Esophagus squamous epithelium (tissue), 5 donors: Measurements from ENCODE around the gene GSC2. TPM values are rescaled to one million over a fixed set of nuclear protein-coding genes. Genes with fewer than 3 reads are reported as not detected.

Source experiments
- DNase-seq: peaks from one replicate; lab custom pipeline; 2025; lab: John Stamatoyannopoulos, UW
- H3K27ac ChIP-seq, 4 donors: fragments of 200-600 bp; sonication (generic); one replicate each; pipeline ENCODE4 v1.5.1; 2016 to 2019; ENCODE audit warnings: mild to moderate bottlenecking in 1 of 4
- H3K27me3 ChIP-seq, 4 donors: fragments of 200-600 bp; sonication (generic); 1 replicate in 3 of 4; 2 replicates in 1 of 4; pipeline versions ENCODE4 v1.5.1 to v1.6.0; 2017 to 2021; ENCODE audit warnings: antibody characterized with exemption in 1 of 4
- H3K36me3 ChIP-seq, 3 donors: fragments of 200-600 bp; sonication (generic); one replicate each; pipeline ENCODE4 v1.5.1; 2016 to 2019
- H3K4me1 ChIP-seq, 3 donors: fragments of 200-600 bp; sonication (generic); one replicate each; pipeline ENCODE4 v1.5.1; 2017 to 2019
- H3K4me3 ChIP-seq, 4 donors: fragments of 200-600 bp; sonication (generic); 1 replicate in 3 of 4; 2 replicates in 1 of 4; pipeline ENCODE4 v1.5.1; 2016 to 2019; ENCODE audit warnings: mild to moderate bottlenecking in 2 of 4, moderate library complexity in 1 of 4
- H3K9me3 ChIP-seq, 3 donors: fragments of 200-600 bp; sonication (generic); one replicate each; pipeline ENCODE4 v1.5.1; 2016 to 2019
- CTCF ChIP-seq, 6 experiments: fragments of 450-650 bp in 4 of 6; fragments of 200-600 bp in 2 of 6; sonication (generic) in 2 of 6; IDR thresholded peaks; one replicate each; pipeline ENCODE4 v1.5.1; 2016 to 2019; ENCODE audit warnings: antibody characterized with exemption in 6 of 6, mild to moderate bottlenecking in 4 of 6, moderate library complexity in 4 of 6
- POLR2A ChIP-seq, 4 donors: fragments of 450-650 bp; IDR thresholded peaks; one replicate each; pipeline ENCODE4 v1.6.1; 2017; ENCODE audit warnings: antibody characterized with exemption in 4 of 4, mild to moderate bottlenecking in 4 of 4, moderate library complexity in 3 of 4
- WGBS, 2 donors: methylation state at CpG; one replicate each; pipeline ENCODE4 v1.1.5; 2018; 5-methylcytosine and 5-hydroxymethylcytosine counted together
- intact Hi-C: fragments of 100-400 bp; cut with DNase I; formaldehyde crosslinking; loops from one replicate; pipeline ENCODE4 v1.15.0; 2022
- total RNA-seq, 4 donors: library from RNA; depleted of rRNA; stranded (reverse); fragments of >200 nt; gene quantifications; one replicate each; pipeline ENCODE4 v1.1.0, GENCODE V29; 2016
- donor health status: DM: yes; HTN: yes; CAD: no.

The GSC2 gene
- total RNA-seq, 4 donors from 2014 or later: not detected

- TF ChIP-seq POLR2A (IDR thresholded peaks at IDR 0.05) (no peak), CTCF (IDR thresholded peaks at IDR 0.05) (no peak)
- WGBS, 2 donors: no CpG with 5 or more reads among the region's 47 CpGs
- Histone ChIP-seq H3K27me3 (no peaks in the 10 kb centered on the region), H3K27ac (peak overlapping the region; percentile 97 to 99 (median 98)), H3K4me3 (peak overlapping the region; percentile 82 to 100 (median 95)), H3K4me1 (peaks cover 25 to 65% (median 48%) of the 10 kb centered on the region in 3 donors), H3K36me3 (peaks cover 0 to 4% (median 0%) of the 10 kb centered on the region in 3 donors), H3K9me3 (no peaks in the 10 kb centered on the region)
- intact Hi-C loops: no loop called here
- no peak for DNase-seq
These were observed 28.4 kb downstream of the GSC2 start for GRCh38 chr22:19121631-19122142.

GRCh38 chr22:19120829-19121630 is 29.1 kb downstream of the GSC2 start:
- peaks cover 0 to 4% (median 0%) of the 10 kb centered on the region in 3 donors for H3K36me3 ChIP-seq
- TF ChIP-seq POLR2A (IDR thresholded peaks at IDR 0.05) (peak in 1 of 4 donors; percentile 36), CTCF (IDR thresholded peaks at IDR 0.05) (no peak)
- no peaks in the 10 kb centered on the region for H3K9me3 ChIP-seq
- DNase-seq: no peak
- peaks cover 30 to 66% (median 54%) of the 10 kb centered on the region in 3 donors for H3K4me1 ChIP-seq
- peak overlapping the region; percentile 97 to 99 (median 98) for H3K27ac ChIP-seq
- intact Hi-C loops: no loop called here
- 16 to 25% methylated on average over 6 to 15 of the region's 23 CpGs for WGBS, 2 donors
- H3K4me3 ChIP-seq: peak overlapping the region; percentile 82 to 100 (median 95)
- H3K27me3 ChIP-seq: no peaks in the 10 kb centered on the region

GRCh38 chr22:19119949-19120348 is 30.1 kb downstream of the GSC2 start:
- intact Hi-C loops: no loop called here
- 41 to 92% methylated on average over 2 to 5 of the region's 8 CpGs for WGBS, 2 donors
- peaks cover 0 to 12% (median 0%) of the 10 kb centered on the region in 3 donors for H3K36me3 ChIP-seq
- H3K9me3 ChIP-seq: no peaks in the 10 kb centered on the region
- TF ChIP-seq CTCF (IDR thresholded peaks at IDR 0.05) (no peak), POLR2A (IDR thresholded peaks at IDR 0.05) (no peak)
- H3K27me3 ChIP-seq: no peaks in the 10 kb centered on the region
- H3K4me1 ChIP-seq: peaks cover 30 to 77% (median 56%) of the 10 kb centered on the region in 3 donors
- no peak for DNase-seq
- H3K27ac ChIP-seq: peak overlapping the region; percentile 25 to 99 (median 98)
- peak overlapping the region in 2 of 4 donors; percentile 99 to 100 for H3K4me3 ChIP-seq

GRCh38 chr22:19118329-19118880 is 31.7 kb downstream of the GSC2 start:
- TF ChIP-seq CTCF (IDR thresholded peaks at IDR 0.05) (no peak), POLR2A (IDR thresholded peaks at IDR 0.05) (no peak)
- peaks cover 0 to 20% (median 0%) of the 10 kb centered on the region in 3 donors for H3K36me3 ChIP-seq
- no peak for DNase-seq
- H3K4me3 ChIP-seq: no peak overlapping the region
- peaks cover 30 to 88% (median 59%) of the 10 kb centered on the region in 3 donors for H3K4me1 ChIP-seq
- H3K9me3 ChIP-seq: no peaks in the 10 kb centered on the region
- peak overlapping the region in 1 of 4 donors; percentile 24 for H3K27ac ChIP-seq
- intact Hi-C loops: no loop called here
- 63 to 78% methylated on average over 4 of the region's 4 CpGs for WGBS, 2 donors
- H3K27me3 ChIP-seq: no peaks in the 10 kb centered on the region

GRCh38 chr22:19117111-19117512 is 33.0 kb downstream of the GSC2 start:
- Histone ChIP-seq H3K27ac (peak overlapping the region in 3 of 4 donors; percentile 5 to 46 (median 18)), H3K27me3 (no peaks in the 10 kb centered on the region), H3K4me1 (peaks cover 22 to 91% (median 55%) of the 10 kb centered on the region in 3 donors), H3K9me3 (no peaks in the 10 kb centered on the region), H3K36me3 (peaks cover 0 to 20% (median 0%) of the 10 kb centered on the region in 3 donors), H3K4me3 (no peak overlapping the region)
- 34 to 55% methylated on average over 8 to 9 of the region's 9 CpGs for WGBS, 2 donors
- intact Hi-C loops: no loop called here
- DNase-seq: no peak
- TF ChIP-seq CTCF (IDR thresholded peaks at IDR 0.05) (no peak), POLR2A (IDR thresholded peaks at IDR 0.05) (no peak)
